HTR-8/SVneo (cell line): ENCODE measurements around the gene ASTN1.

ENCODE experiments used
- DNase-seq: peaks from one replicate; pipeline ENCODE4 v3.0.0; 2011; ENCODE audit warnings: low spot score, mixed read lengths; ENCODE audit not compliant: insufficient read length
- FAIRE-seq: peaks from 2 replicates; lab custom pipeline; 2011; peaks lifted over from hg19 to GRCh38; lab: Jason Lieb, UNC

Gene ASTN1

DNA sequence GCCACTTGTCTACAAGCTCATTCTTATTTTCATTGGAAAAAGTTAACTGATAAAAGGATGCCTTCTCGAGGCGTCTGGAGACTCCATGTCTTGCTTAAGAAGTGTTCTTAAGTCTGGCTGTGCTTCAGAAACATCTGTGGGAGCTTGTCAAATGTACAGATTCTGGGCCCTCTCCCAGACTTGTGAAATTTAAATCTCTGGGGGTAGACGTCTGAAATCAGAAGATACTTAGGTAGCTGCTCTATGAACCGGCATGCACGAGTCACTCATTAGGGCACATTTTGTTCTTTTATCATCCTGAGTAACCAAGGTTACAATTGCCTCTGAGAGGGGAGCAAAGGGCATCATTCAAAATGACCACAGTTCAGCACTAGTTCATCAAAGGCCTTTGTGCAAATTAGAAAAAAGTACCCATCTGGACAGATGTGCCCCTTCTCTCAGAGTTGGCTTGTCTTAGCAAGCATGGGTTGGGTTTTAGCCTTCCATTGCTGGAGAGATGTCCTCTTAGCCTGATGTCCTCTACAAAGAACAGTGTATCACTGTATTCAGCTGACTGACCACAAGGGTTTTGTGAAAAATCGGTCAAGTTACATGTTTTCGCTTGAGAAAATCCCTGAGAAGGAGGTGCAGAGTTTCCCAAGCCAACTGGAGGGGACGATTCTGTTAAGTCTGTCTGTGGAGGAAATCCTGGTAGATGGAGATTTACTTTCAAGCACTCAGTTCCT, 156.9 kb downstream of the ASTN1 start:
- FAIRE-seq (no peak), DNase-seq (no peak)

DNA sequence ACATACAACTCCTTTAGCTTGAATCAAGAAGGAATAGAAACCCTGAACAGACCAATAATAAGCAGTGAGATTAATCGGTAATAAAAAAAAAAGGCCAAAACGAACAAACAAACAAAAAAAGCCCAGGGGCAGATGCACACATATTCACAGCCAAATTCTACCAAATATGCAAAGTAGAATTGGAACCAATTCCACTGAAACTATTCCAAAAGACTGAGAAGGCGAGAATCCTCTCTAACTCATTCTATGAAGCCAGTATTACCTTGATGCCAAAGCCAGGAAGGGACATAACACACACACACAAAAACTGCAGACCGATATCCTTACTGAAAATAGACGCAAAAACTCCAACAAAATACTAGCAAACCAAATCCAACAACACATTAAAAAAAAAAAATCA, 161.6 kb downstream of the ASTN1 start:
- DNase-seq (no peak), FAIRE-seq (no peak)

GRCh38 chr1:177001556-177001955, 163.0 kb downstream of the ASTN1 start:
- no peak for FAIRE-seq
- DNase-seq = no peak

DNA sequence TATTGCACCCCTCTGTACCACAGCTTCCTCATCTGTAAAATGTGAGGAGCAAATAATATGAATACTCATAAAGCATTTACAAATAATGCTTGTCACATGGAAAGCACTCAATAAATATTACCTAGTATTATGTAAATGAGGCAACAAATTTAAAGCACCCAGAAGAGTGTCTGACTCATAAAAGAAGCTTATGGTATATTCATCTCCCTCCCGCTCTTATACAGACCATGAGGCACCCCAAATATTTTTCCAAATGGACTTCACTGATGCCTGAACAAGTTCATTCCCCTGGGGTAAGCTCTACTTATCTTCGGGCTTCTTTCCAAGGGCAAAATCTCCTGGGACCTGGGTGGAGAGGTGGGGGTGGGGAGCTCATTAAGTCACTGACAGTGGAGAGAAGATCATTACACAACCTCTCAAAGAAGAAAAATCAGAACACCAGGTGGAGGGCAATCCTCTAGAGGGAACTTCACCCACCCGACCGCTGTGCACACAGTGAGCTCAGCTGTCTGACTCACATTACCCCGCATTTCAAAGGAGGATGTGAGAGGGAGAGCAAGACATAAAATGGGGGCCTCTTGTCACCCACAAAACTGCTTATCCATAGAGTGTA, 166.2 kb downstream of the ASTN1 start:
- DNase-seq (no peak), FAIRE-seq (no peak)

DNA sequence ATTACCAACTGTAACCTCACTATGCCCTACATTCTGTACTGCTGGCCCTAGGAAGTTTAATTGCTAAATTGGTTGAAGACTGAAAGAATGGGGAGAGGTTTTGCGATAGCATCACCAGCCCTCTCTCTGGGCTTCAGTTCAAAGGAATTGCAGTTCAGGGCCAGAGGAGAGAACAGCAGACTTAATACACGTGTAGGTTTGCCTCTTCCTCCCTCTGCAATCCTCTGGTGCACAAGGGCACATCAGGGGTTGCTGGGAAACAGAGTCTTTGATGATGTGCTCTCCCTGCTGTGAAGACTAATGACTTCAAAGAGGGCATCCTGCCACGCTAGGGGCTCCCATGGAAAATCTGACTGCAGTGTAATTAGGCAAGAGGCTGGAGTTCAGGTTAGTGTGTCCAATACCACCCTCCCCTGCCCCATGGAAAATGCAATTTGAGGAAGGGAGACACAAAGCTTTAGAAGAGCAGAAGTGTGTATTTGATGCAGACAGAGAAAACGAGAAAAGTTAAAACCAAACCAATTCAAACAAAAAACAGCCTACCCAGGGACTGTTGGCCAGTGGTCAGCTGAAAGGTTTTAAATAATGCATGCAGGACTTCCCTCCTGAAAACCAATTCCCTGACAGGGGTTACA, 167.9 kb downstream of the ASTN1 start:
- FAIRE-seq (no peak), DNase-seq (no peak)

GRCh38 chr1:176994931-176995596, 169.4 kb downstream of the ASTN1 start:
- DNase-seq (no peak), FAIRE-seq (no peak)

DNA sequence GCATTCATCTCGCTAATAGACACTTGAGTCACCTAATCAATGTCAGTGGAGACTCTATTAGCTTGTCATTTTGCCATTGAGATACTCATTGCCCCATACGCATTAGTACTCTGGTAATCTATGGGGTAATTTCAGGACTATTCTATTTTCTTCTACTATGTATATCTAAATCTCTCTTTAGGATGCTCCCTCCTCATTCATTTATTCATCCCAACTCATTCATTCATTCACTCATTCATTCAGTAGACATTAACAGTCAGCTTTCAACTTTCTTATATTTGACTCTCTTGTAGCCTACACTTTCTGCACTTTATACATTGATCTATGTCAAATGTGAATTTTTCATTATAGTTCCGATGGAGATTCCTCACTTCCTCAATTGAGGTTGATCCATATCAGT, 170.9 kb downstream of the ASTN1 start:
- FAIRE-seq (no peak), DNase-seq (no peak)

- DNase-seq = no peak
Measured at GRCh38 chr1:176989754-176990153, 174.8 kb downstream of the ASTN1 start.

GRCh38 chr1:176989023-176989422, 175.5 kb downstream of the ASTN1 start:
- no peak for DNase-seq
- no peak for FAIRE-seq

More at GRCh38 chr1:176989754-176990153, 174.8 kb downstream of the ASTN1 start:
- no peak for FAIRE-seq

DNA sequence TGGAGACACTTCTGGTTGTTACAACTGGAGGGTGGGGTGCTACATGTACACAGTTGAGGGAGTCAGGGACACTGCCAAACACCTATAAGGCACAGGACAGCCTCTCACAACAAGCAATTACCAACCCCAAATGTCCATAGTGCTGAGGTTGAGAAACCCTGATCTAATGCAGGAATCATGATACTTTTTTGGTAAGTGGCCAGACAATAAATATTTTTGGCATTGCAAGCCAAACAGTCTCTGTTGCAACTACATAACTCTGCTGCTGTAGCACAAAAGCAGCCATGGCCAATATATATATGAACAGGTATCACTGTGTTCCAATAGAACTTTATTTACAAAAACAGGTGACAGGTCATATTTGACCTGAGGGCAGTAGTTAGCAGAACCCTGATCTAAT, 177.5 kb downstream of the ASTN1 start:
- DNase-seq (no peak), FAIRE-seq (no peak)

DNA sequence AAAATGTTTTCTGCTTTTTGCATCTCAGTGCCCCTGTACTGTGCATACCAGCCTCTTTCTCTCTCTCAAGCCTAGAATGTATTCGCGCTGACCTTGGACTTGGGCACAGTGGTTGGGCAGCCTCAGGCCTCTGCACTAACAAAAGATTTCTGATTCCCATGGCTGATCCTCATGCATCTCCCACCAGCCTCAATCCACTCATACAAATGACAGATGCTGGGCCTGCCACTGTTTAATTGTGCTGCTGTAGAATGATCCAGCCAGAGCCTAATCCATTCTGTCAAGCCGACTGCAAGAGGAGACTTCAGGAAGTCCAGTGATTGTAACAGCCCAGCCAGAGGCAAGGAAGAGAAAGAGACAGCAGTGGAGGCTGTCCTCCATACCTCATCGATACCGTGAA, 180.8 kb downstream of the ASTN1 start:
- no peak for FAIRE-seq
- DNase-seq = no peak

DNA sequence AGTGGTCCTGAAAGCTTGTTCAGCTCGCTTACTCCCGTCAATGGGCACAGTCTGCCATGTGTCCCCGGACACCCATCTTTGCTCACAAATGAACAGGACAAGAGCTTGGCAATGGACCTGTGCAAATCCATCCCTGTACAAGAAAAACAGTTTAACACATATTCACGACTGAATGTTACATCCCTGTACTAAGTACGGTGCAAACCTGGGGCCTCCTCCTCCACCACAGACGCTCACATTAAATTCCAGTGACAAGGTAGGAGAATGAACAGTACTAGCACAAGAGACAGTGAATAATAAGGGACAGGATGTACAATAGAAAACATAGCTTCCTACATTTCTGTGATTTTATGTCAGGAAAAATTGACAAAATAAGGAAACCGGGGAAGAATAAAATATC, 187.7 kb downstream of the ASTN1 start:
- DNase-seq = no peak
- FAIRE-seq = no peak

GRCh38 chr1:176976225-176976624, 188.3 kb downstream of the ASTN1 start:
- DNase-seq = no peak
- FAIRE-seq = no peak

DNA sequence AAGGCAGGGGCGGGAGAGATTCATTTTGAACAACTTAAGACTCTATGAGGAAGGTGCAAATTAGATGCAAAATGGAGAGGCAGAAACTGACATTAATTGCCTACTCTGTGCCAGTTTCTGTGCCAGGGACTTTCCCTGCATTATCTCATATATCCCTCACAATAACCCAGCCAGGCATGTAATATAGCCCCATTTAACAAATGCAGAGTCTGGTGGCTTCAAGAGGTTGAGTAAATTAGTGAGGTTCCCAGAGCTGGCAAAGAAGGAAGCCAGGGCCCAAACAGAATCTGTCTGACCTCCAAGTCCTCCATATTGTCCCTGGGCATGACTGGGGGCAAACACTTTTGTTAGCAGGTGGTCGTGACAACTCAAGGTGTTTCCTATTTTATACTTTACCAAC, 199.8 kb downstream of the ASTN1 start:
- no peak for DNase-seq
- FAIRE-seq = no peak

DNA sequence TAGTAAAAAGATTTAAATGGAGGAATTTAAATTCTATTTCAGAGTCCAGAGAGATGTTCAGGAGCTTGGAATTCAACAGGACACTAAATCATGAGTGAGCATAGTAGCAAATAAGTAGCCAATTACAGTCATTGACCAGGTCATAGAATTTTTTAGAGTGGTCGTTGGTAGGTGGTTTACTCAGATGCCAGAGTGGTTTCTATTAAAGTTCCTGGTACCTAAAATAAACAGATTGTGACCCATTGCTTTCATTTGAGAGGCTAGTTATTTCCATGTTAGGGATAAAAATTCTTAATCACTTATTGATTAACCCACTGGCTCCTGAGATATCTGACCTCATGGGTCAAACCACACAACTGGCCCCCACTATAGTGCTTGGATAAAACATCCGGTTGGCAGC, 201.3 kb downstream of the ASTN1 start:
- FAIRE-seq = no peak

DNA sequence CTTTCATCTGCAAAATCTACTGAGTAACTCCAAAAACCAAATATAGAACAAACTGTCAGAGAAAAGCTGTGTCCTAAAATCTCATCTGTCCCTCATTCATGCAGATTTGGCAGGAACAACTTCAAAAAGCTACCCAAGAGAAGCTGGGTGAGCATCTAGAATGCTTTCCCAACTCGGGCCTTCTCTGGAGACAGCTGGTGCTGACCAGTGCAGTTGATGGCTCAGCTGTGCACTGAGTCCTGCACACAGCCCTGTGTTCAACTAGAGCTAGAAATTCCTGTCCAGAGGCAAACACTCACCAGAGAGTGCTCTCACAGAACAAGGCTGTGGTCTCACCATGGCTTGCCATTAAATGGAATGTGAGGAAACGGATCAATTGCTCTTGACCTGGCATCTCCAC, 202.8 kb downstream of the ASTN1 start:
- no peak for DNase-seq
- no peak for FAIRE-seq

More for the DNA sequence above, 201.3 kb downstream of the ASTN1 start:
- DNase-seq = no peak

- no peak for FAIRE-seq
- no peak for DNase-seq
Measured at GRCh38 chr1:176959191-176959820, 205.2 kb downstream of the ASTN1 start.

- no peak for DNase-seq
- FAIRE-seq = no peak
Measured at GRCh38 chr1:176957603-176958002, 206.9 kb downstream of the ASTN1 start.

- DNase-seq = no peak
- FAIRE-seq = no peak
Measured at GRCh38 chr1:176954242-176954641, 210.3 kb downstream of the ASTN1 start.

DNA sequence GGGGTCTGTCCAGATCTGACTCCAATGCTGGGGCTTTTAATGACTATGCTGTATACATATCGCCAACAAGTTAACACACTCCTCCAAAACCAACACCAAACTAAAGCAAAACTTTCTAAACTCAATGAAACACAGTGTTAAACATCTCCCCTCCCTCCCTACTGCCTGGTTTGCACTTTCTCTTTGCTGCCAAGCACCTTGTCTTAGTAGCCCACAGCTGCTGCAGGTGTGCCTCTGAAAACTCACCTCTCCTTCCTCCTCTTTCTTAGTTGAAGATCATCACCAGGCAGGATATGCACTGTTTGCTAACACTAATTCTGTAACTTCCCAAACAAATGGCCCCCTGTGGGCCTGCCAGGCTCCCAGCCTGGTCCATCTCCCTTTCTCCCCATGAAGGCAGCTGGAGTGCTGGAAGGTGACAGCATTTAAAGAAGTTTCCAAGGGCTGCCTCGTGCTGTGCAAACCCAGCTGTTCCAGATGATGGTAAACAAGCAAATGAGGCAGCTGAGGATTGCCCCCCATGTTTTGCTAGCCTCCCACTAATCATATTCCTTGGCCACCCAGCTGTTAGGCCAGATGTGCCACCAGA, 213.7 kb downstream of the ASTN1 start:
- no peak for DNase-seq
- FAIRE-seq = no peak
